ENCODE measurements around the gene RMDN2.

RMDN2 gene

DNA sequence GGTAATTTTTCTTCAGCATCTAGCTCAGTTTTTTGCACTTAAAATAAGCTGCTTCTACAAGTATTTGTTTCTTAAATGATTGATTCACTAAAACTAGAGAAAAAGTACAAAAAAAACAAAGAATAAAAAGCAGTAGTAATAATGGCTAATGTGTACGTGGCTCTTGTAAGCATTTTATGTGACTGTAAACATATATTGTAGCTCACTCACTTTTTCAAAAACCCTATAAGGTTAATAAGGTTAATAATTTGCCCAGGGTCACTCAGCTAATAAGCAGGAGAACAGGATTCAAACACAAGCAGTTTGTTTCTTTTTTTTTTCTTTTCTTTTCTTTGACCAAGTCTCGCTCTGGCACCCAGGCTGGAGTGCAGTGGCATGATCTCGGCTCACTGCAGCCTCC lies 67.5 kb downstream of the RMDN2 start:
- Histone ChIP-seq H3K79me2 (ENCODE audit: low read length) (no peaks in the 10 kb centered on the region), H3K9me2 (replicated peaks; ENCODE audit: insufficient read depth, low read length) (no peaks in the 10 kb centered on the region), H3K4me2 (ENCODE audit: low read depth, low read length) (no peak overlapping the region), H3K9me3 (replicated peaks; ENCODE audit: insufficient read depth, low read length) (no peaks in the 10 kb centered on the region), H3K36me3 (replicated peaks; ENCODE audit: insufficient read depth, low read length) (no peaks in the 10 kb centered on the region), H3F3A (ENCODE audit: insufficient read depth, low read length) (no peaks in the 10 kb centered on the region), H2AFZ (ENCODE audit: low read length) (no peak overlapping the region), H4K20me1 (ENCODE audit: insufficient read depth, low read length) (no peaks in the 10 kb centered on the region), H3K9ac (ENCODE audit: low read length) (no peak overlapping the region), H3K27ac (ENCODE audit: low read length) (no peak overlapping the region), H3K4me3 (ENCODE audit: low read length) (no peak overlapping the region), H3K4me1 (ENCODE audit: low read length) (no peaks in the 10 kb centered on the region), H3K27me3 (replicated peaks; ENCODE audit: insufficient read depth, low read length) (no peaks in the 10 kb centered on the region)
- no peak for DNase-seq
- TF ChIP-seq EZH2phosphoT487 (IDR thresholded peaks at IDR 0.05; ENCODE audit: low read length) (no peak), EZH2 (optimal IDR thresholded peaks at IDR 0.05; ENCODE audit: low read depth, low read length) (no peak)
- TF ChIP-seq, protein P1, sequence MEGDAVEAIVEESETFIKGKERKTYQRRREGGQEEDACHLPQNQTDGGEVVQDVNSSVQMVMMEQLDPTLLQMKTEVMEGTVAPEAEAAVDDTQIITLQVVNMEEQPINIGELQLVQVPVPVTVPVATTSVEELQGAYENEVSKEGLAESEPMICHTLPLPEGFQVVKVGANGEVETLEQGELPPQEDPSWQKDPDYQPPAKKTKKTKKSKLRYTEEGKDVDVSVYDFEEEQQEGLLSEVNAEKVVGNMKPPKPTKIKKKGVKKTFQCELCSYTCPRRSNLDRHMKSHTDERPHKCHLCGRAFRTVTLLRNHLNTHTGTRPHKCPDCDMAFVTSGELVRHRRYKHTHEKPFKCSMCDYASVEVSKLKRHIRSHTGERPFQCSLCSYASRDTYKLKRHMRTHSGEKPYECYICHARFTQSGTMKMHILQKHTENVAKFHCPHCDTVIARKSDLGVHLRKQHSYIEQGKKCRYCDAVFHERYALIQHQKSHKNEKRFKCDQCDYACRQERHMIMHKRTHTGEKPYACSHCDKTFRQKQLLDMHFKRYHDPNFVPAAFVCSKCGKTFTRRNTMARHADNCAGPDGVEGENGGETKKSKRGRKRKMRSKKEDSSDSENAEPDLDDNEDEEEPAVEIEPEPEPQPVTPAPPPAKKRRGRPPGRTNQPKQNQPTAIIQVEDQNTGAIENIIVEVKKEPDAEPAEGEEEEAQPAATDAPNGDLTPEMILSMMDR (IDR thresholded peaks at IDR 0.05; ENCODE audit: low read length) = no peak

DNA sequence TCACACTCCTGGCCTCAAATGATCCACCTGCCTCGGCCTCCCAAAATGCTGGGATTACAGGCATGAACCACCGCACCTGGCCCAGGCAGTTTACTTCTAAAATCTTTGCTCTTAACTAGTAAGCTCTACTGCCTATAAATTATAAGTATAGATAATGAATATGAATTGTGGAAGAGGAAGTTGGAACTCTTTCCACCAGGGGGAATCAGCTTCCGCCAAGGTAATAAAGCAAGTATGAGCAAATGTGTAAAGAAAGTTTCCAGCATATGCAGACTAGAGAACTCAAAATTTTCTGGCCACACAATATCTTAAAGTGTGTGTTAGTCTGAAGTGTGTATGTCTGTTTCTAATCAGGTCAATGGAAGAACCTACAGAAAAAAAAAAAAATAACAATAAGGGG lies 68.1 kb downstream of the RMDN2 start:
- Histone ChIP-seq H3K79me2 (ENCODE audit: low read length) (no peaks in the 10 kb centered on the region), H3K27ac (ENCODE audit: low read length) (no peak overlapping the region), H3K9ac (ENCODE audit: low read length) (no peak overlapping the region), H4K20me1 (ENCODE audit: insufficient read depth, low read length) (no peaks in the 10 kb centered on the region), H2AFZ (ENCODE audit: low read length) (no peak overlapping the region), H3K36me3 (replicated peaks; ENCODE audit: insufficient read depth, low read length) (no peaks in the 10 kb centered on the region), H3K27me3 (replicated peaks; ENCODE audit: insufficient read depth, low read length) (no peaks in the 10 kb centered on the region), H3K4me3 (ENCODE audit: low read length) (no peak overlapping the region), H3K4me1 (ENCODE audit: low read length) (no peaks in the 10 kb centered on the region), H3F3A (ENCODE audit: insufficient read depth, low read length) (no peaks in the 10 kb centered on the region), H3K9me2 (replicated peaks; ENCODE audit: insufficient read depth, low read length) (no peaks in the 10 kb centered on the region), H3K9me3 (replicated peaks; ENCODE audit: insufficient read depth, low read length) (no peaks in the 10 kb centered on the region), H3K4me2 (ENCODE audit: low read depth, low read length) (no peak overlapping the region)
- no peak for DNase-seq
- TF ChIP-seq EZH2 (optimal IDR thresholded peaks at IDR 0.05; ENCODE audit: low read depth, low read length) = no peak
- TF ChIP-seq, protein P1 (IDR thresholded peaks at IDR 0.05; ENCODE audit: low read length) = no peak
- no peak for TF ChIP-seq EZH2phosphoT487 (IDR thresholded peaks at IDR 0.05; ENCODE audit: low read length)

DNA sequence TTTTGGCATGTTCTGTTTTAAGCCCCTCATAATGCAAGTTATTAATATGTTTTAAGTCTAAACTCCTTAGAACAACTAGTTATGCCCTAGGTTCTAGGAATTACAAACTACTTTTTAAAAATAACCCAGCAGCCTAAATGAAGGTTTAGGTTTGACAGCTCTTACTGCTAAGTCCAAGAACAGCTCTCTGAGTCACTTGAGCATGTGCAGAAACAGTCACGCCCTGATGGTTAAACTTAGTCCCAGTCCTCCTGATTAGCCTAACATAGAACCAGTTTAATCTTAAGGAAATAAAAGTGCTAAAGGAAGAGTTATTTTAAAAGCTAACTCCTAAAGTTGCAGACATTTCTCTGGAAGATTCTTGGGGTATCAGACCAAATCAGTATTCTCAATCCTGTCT lies 72.5 kb downstream of the RMDN2 start:
- H3K36me3 ChIP-seq (replicated peaks; ENCODE audit: insufficient read depth, low read length) = no peaks in the 10 kb centered on the region
- no peaks in the 10 kb centered on the region for H3K27me3 ChIP-seq (replicated peaks; ENCODE audit: insufficient read depth, low read length)

More for the DNA sequence above, 72.5 kb downstream of the RMDN2 start:
- no peak overlapping the region for H3K27ac ChIP-seq (ENCODE audit: low read length)
- H4K20me1 ChIP-seq (ENCODE audit: insufficient read depth, low read length) = no peaks in the 10 kb centered on the region
- H3K9me2 ChIP-seq (replicated peaks; ENCODE audit: insufficient read depth, low read length) = no peaks in the 10 kb centered on the region
- H3K9me3 ChIP-seq (replicated peaks; ENCODE audit: insufficient read depth, low read length) = no peaks in the 10 kb centered on the region
- DNase-seq = no peak
- TF ChIP-seq EZH2phosphoT487 (IDR thresholded peaks at IDR 0.05; ENCODE audit: low read length) (no peak), EZH2 (optimal IDR thresholded peaks at IDR 0.05; ENCODE audit: low read depth, low read length) (no peak)
- TF ChIP-seq, protein P1 (IDR thresholded peaks at IDR 0.05; ENCODE audit: low read length) = no peak
- H2AFZ ChIP-seq (ENCODE audit: low read length) = no peak overlapping the region
- H3K9ac ChIP-seq (ENCODE audit: low read length) = no peak overlapping the region
- no peaks in the 10 kb centered on the region for H3F3A ChIP-seq (ENCODE audit: insufficient read depth, low read length)
- no peak overlapping the region for H3K4me2 ChIP-seq (ENCODE audit: low read depth, low read length)
- no peaks in the 10 kb centered on the region for H3K79me2 ChIP-seq (ENCODE audit: low read length)
- no peak overlapping the region for H3K4me3 ChIP-seq (ENCODE audit: low read length)
- no peaks in the 10 kb centered on the region for H3K4me1 ChIP-seq (ENCODE audit: low read length)
